Natural killer cell treated with Interleukin-12 subunit alpha and Interleukin-12 subunit beta and Interleukin-15 and Interleukin-18, amount 100 ng/mL, for 72 hours (primary cell): ENCODE results near the gene ZP1. TPM values are rescaled to one million over a fixed set of nuclear protein-coding genes. Genes with fewer than 3 reads are reported as not detected.

Experiments used
- ATAC-seq, 2 donors: fragments of 150-1000 bp; cut with Tn5 transposase in 1 of 2; sonication (Bioruptor Pico), chemical (Tn5 transposase) in 1 of 2; 2 replicates each; pipeline ENCODE4 v1.10.0; 2021
- DNase-seq: peaks from one replicate; pipeline ENCODE4 v3.0.0; 2022; ENCODE audit warnings: low spot score
- H3K27ac Mint-ChIP-seq, 2 donors: 1 replicate in 1 of 2; 2 replicates in 1 of 2; pipeline ENCODE4 v1.8.0; 2022; ENCODE audit warnings: mixed read lengths in 2 of 2, mild to moderate bottlenecking in 1 of 2, moderate library complexity in 1 of 2
- H3K27me3 Mint-ChIP-seq, 2 donors: 1 replicate in 1 of 2; 2 replicates in 1 of 2; pipeline ENCODE4 v1.8.0; 2022; ENCODE audit warnings: mixed read lengths in 2 of 2
- H3K36me3 Mint-ChIP-seq: one replicate; pipeline ENCODE4 v1.8.0; 2022; ENCODE audit warnings: mixed read lengths
- H3K4me1 Mint-ChIP-seq, 2 donors: 1 replicate in 1 of 2; 2 replicates in 1 of 2; pipeline ENCODE4 v1.8.0; 2022; ENCODE audit warnings: low read depth in 2 of 2, mixed read lengths in 2 of 2, mild to moderate bottlenecking in 1 of 2
- H3K4me3 Mint-ChIP-seq: one replicate; pipeline ENCODE4 v1.8.0; 2022; ENCODE audit warnings: mixed read lengths
- H3K9me3 Mint-ChIP-seq: 2 replicates; pipeline ENCODE4 v1.8.0; 2022; ENCODE audit warnings: mixed read lengths
- total RNA-seq, 2 donors: library from RNA; stranded (reverse); gene quantifications; one replicate each; pipeline ENCODE4 v1.2.3, GENCODE V29; 2022

Gene ZP1
- total RNA-seq, 2 donors from 2014 or later = not detected

- ATAC-seq (no peak), DNase-seq (no peak)
- H3K27ac Mint-ChIP-seq = no peak overlapping the region
- no peaks in the 10 kb centered on the region for H3K9me3 Mint-ChIP-seq
- peaks cover 0 to 2% of the 10 kb centered on the region in 2 donors for H3K27me3 Mint-ChIP-seq
- H3K4me3 Mint-ChIP-seq = no peak overlapping the region
- H3K36me3 Mint-ChIP-seq = no peaks in the 10 kb centered on the region
- H3K4me1 Mint-ChIP-seq = no peaks in the 10 kb centered on the region
Observed at GRCh38 chr11:60851327-60852104, 15.8 kb upstream of the ZP1 start.

- Mint-ChIP-seq H3K9me3 (no peaks in the 10 kb centered on the region), H3K36me3 (no peaks in the 10 kb centered on the region), H3K4me3 (no peak overlapping the region), H3K27me3 (peaks cover 0 to 2% of the 10 kb centered on the region in 2 donors), H3K4me1 (peaks cover 0 to 5% of the 10 kb centered on the region in 2 donors), H3K27ac (no peak overlapping the region)
- no peak for ATAC-seq
- no peak for DNase-seq
Observed at GRCh38 chr11:60852117-60852981, 15.0 kb upstream of the ZP1 start.

GRCh38 chr11:60852982-60853950, 14.1 kb upstream of the ZP1 start:
- Mint-ChIP-seq H3K9me3 (no peaks in the 10 kb centered on the region), H3K36me3 (no peaks in the 10 kb centered on the region), H3K27ac (no peak overlapping the region), H3K27me3 (peaks cover 0 to 2% of the 10 kb centered on the region in 2 donors), H3K4me3 (no peak overlapping the region), H3K4me1 (peaks cover 4 to 5% of the 10 kb centered on the region in 2 donors)
- ATAC-seq (no peak), DNase-seq (no peak)

GRCh38 chr11:60854140-60854846, 13.0 kb upstream of the ZP1 start:
- peaks cover 0 to 2% of the 10 kb centered on the region in 2 donors for H3K27me3 Mint-ChIP-seq

GRCh38 chr11:60854847-60855725, 12.3 kb upstream of the ZP1 start:
- peaks cover 4 to 9% of the 10 kb centered on the region in 2 donors for H3K4me1 Mint-ChIP-seq

More at GRCh38 chr11:60854140-60854846, 13.0 kb upstream of the ZP1 start:
- H3K4me1 Mint-ChIP-seq = peaks cover 4 to 8% of the 10 kb centered on the region in 2 donors
- H3K36me3 Mint-ChIP-seq = no peaks in the 10 kb centered on the region
- peak overlapping the region; percentile 22 for H3K4me3 Mint-ChIP-seq
- peak overlapping the region in 1 of 2 donors; percentile 12 for H3K27ac Mint-ChIP-seq
- ATAC-seq (no peak), DNase-seq (no peak)
- H3K9me3 Mint-ChIP-seq = no peaks in the 10 kb centered on the region

GRCh38 chr11:60855726-60856633, 11.4 kb upstream of the ZP1 start, which contains the start of gene PTGDR2:
Gene PTGDR2, minus strand, starts transcription at chr11:60855950. Its CDS starts 2,228 bp downstream, at chr11:60853722.
- Mint-ChIP-seq H3K36me3 (no peaks in the 10 kb centered on the region), H3K27ac (no peak within 1 kb of the TSS), H3K4me1 (peaks cover 4 to 9% of the 10 kb centered on the region in 2 donors), H3K4me3 (peak within 1 kb of the TSS; percentile 41), H3K27me3 (peaks cover 0 to 2% of the 10 kb centered on the region in 2 donors), H3K9me3 (no peaks in the 10 kb centered on the region)
- no peak for DNase-seq
- no peak for ATAC-seq

More at GRCh38 chr11:60854847-60855725, 12.3 kb upstream of the ZP1 start:
- Mint-ChIP-seq H3K27ac (peak overlapping the region in 1 of 2 donors; percentile 12), H3K9me3 (no peaks in the 10 kb centered on the region), H3K36me3 (no peaks in the 10 kb centered on the region), H3K27me3 (peaks cover 0 to 2% of the 10 kb centered on the region in 2 donors), H3K4me3 (peak overlapping the region; percentile 41)
- DNase-seq = no peak
- no peak for ATAC-seq

- Mint-ChIP-seq H3K4me1 (peaks cover 4 to 9% of the 10 kb centered on the region in 2 donors), H3K9me3 (no peaks in the 10 kb centered on the region), H3K36me3 (no peaks in the 10 kb centered on the region), H3K4me3 (no peak overlapping the region), H3K27me3 (peaks cover 0 to 2% of the 10 kb centered on the region in 2 donors), H3K27ac (no peak overlapping the region)
- ATAC-seq (no peak), DNase-seq (no peak)
Observed at GRCh38 chr11:60857378-60858232, 9.7 kb upstream of the ZP1 start.

GRCh38 chr11:60858236-60858635, 9.1 kb upstream of the ZP1 start:
- H3K9me3 Mint-ChIP-seq = no peaks in the 10 kb centered on the region
- no peak overlapping the region for H3K27ac Mint-ChIP-seq
- DNase-seq (no peak), ATAC-seq (no peak)
- no peaks in the 10 kb centered on the region for H3K36me3 Mint-ChIP-seq
- H3K27me3 Mint-ChIP-seq = peaks cover 0 to 2% of the 10 kb centered on the region in 2 donors
- no peak overlapping the region for H3K4me3 Mint-ChIP-seq
- peaks cover 4 to 9% of the 10 kb centered on the region in 2 donors for H3K4me1 Mint-ChIP-seq

GRCh38 chr11:60858731-60859464, 8.4 kb upstream of the ZP1 start:
- Mint-ChIP-seq H3K4me3 (no peak overlapping the region), H3K9me3 (no peaks in the 10 kb centered on the region), H3K27ac (no peak overlapping the region), H3K4me1 (peaks cover 4 to 9% of the 10 kb centered on the region in 2 donors), H3K36me3 (no peaks in the 10 kb centered on the region), H3K27me3 (peaks cover 0 to 2% of the 10 kb centered on the region in 2 donors)
- DNase-seq (no peak), ATAC-seq (no peak)

- Mint-ChIP-seq H3K36me3 (no peaks in the 10 kb centered on the region), H3K4me1 (peaks cover 4 to 9% of the 10 kb centered on the region in 2 donors), H3K27ac (no peak overlapping the region), H3K9me3 (no peaks in the 10 kb centered on the region), H3K4me3 (no peak overlapping the region), H3K27me3 (peaks cover 0 to 2% of the 10 kb centered on the region in 2 donors)
- no peak for ATAC-seq
- no peak for DNase-seq
Observed at GRCh38 chr11:60859616-60860250, 7.6 kb upstream of the ZP1 start.
